GM10266 (cell line): ENCODE data around the gene RNF4.
"Not testable (repeated sequence)": the region's sequence is repeated elsewhere in the genome, so short reads cannot be mapped to it uniquely, and the experiment has no call there.

Source experiments
- DNase-seq: peaks from one replicate; pipeline ENCODE4 v3.0.0; 2012; ENCODE audit errors: extremely low spot score
- CTCF ChIP-seq: IDR thresholded peaks from 2 replicates; pipeline ENCODE4 v1.5.1; 2012; ENCODE audit warnings: mild to moderate bottlenecking, low read depth; ENCODE audit not compliant: control insufficient read depth, insufficient read depth; ENCODE audit errors: missing control alignments

Gene RNF4

GRCh38 chr4:2534904-2535375 lies 66.0 kb downstream of the RNF4 start:
- no peak for TF ChIP-seq CTCF
- DNase-seq: no peak

- TF ChIP-seq CTCF: peak; percentile 52
- peak; percentile 43 for DNase-seq
Measured at GRCh38 chr4:2535376-2536192, 66.7 kb downstream of the RNF4 start.

- DNase-seq: peak; percentile 98
- TF ChIP-seq CTCF: no peak
Measured at GRCh38 chr4:2536193-2537010, 67.5 kb downstream of the RNF4 start, which contains the start of gene FAM193A. Gene FAM193A, plus strand, starts transcription at chr4:2536647. Its CDS starts 269 bp downstream, at chr4:2536916.

- TF ChIP-seq CTCF: no peak
- peak; percentile 52 for DNase-seq
Measured at GRCh38 chr4:2537011-2537830, 68.3 kb downstream of the RNF4 start.

- not testable (repeated sequence) for DNase-seq
Measured at GRCh38 chr4:2543580-2544191, 74.8 kb downstream of the RNF4 start.

GRCh38 chr4:2545321-2546013 lies 76.6 kb downstream of the RNF4 start:
- TF ChIP-seq CTCF: no peak
- DNase-seq: no peak
